Measurements from ENCODE around the gene CHRNB2.

CHRNB2 gene

GRCh38 chr1:154622503-154623039 is 55.0 kb downstream of the CHRNB2 start:
- peaks cover 64% of the 10 kb centered on the region for H4K20me1 ChIP-seq (ENCODE audit: insufficient read depth, low read length, poor library complexity, severe bottlenecking)
- H3K27me3 ChIP-seq (ENCODE audit: insufficient read depth, low read length, poor library complexity, severe bottlenecking): no peaks in the 10 kb centered on the region
- no peak overlapping the region for H2AFZ ChIP-seq (ENCODE audit: low read length)
- H3F3A ChIP-seq (ENCODE audit: low read depth): no peaks in the 10 kb centered on the region
- no peaks in the 10 kb centered on the region for H3K36me3 ChIP-seq (ENCODE audit: insufficient read depth, low read length)
- H3K9ac ChIP-seq (ENCODE audit: low read depth, low read length, poor library complexity, severe bottlenecking): no peak overlapping the region
- H3K79me2 ChIP-seq (ENCODE audit: insufficient read depth, low read length): peaks cover 94% of the 10 kb centered on the region
- H3K4me3 ChIP-seq (ENCODE audit: low read length, poor library complexity, severe bottlenecking): no peak overlapping the region
- H3K9me2 ChIP-seq (replicated peaks; ENCODE audit: low read depth, low read length): no peaks in the 10 kb centered on the region
- peak overlapping the region; percentile 21 for H3K4me2 ChIP-seq (ENCODE audit: low read depth, low read length, poor library complexity, severe bottlenecking)
- TF ChIP-seq CTCF (conservative IDR thresholded peaks at IDR 0.05; ENCODE audit: low read length) (no peak), EZH2phosphoT487 (IDR thresholded peaks at IDR 0.05; ENCODE audit: borderline replicate concordance) (no peak)
- H3K4me1 ChIP-seq (ENCODE audit: insufficient read depth, low read length, poor library complexity, severe bottlenecking): peaks cover 46% of the 10 kb centered on the region
- H3K9me3 ChIP-seq (ENCODE audit: insufficient read depth, low read depth, low read length): no peaks in the 10 kb centered on the region

GRCh38 chr1:154623358-154623757 is 55.8 kb downstream of the CHRNB2 start:
- peaks cover 92% of the 10 kb centered on the region for H3K79me2 ChIP-seq (ENCODE audit: insufficient read depth, low read length)
- H3K4me2 ChIP-seq (ENCODE audit: low read depth, low read length, poor library complexity, severe bottlenecking): peak overlapping the region; percentile 21
- no peak overlapping the region for H3K9ac ChIP-seq (ENCODE audit: low read depth, low read length, poor library complexity, severe bottlenecking)
- no peaks in the 10 kb centered on the region for H3K27me3 ChIP-seq (ENCODE audit: insufficient read depth, low read length, poor library complexity, severe bottlenecking)
- H3K4me3 ChIP-seq (ENCODE audit: low read length, poor library complexity, severe bottlenecking): no peak overlapping the region
- TF ChIP-seq EZH2phosphoT487 (IDR thresholded peaks at IDR 0.05; ENCODE audit: borderline replicate concordance) (no peak), CTCF (conservative IDR thresholded peaks at IDR 0.05; ENCODE audit: low read length) (no peak)
- no peaks in the 10 kb centered on the region for H3K36me3 ChIP-seq (ENCODE audit: insufficient read depth, low read length)
- H3F3A ChIP-seq (ENCODE audit: low read depth): no peaks in the 10 kb centered on the region
- H3K4me1 ChIP-seq (ENCODE audit: insufficient read depth, low read length, poor library complexity, severe bottlenecking): peaks cover 47% of the 10 kb centered on the region
- H2AFZ ChIP-seq (ENCODE audit: low read length): no peak overlapping the region
- H3K9me2 ChIP-seq (replicated peaks; ENCODE audit: low read depth, low read length): no peaks in the 10 kb centered on the region
- H3K9me3 ChIP-seq (ENCODE audit: insufficient read depth, low read depth, low read length): no peaks in the 10 kb centered on the region
- H4K20me1 ChIP-seq (ENCODE audit: insufficient read depth, low read length, poor library complexity, severe bottlenecking): peaks cover 60% of the 10 kb centered on the region

GRCh38 chr1:154624746-154625643 is 57.4 kb downstream of the CHRNB2 start:
- H3K4me1 ChIP-seq (ENCODE audit: insufficient read depth, low read length, poor library complexity, severe bottlenecking): peaks cover 51% of the 10 kb centered on the region
- no peak overlapping the region for H2AFZ ChIP-seq (ENCODE audit: low read length)
- peak overlapping the region; percentile 5 for H3K4me3 ChIP-seq (ENCODE audit: low read length, poor library complexity, severe bottlenecking)
- H3K9me3 ChIP-seq (ENCODE audit: insufficient read depth, low read depth, low read length): no peaks in the 10 kb centered on the region
- H3K9me2 ChIP-seq (replicated peaks; ENCODE audit: low read depth, low read length): no peaks in the 10 kb centered on the region
- peaks cover 11% of the 10 kb centered on the region; the same call in 1 of the 2 replicates for H3F3A ChIP-seq (ENCODE audit: low read depth)
- peak overlapping the region; percentile 44 for H3K4me2 ChIP-seq (ENCODE audit: low read depth, low read length, poor library complexity, severe bottlenecking)
- peaks cover 49% of the 10 kb centered on the region for H4K20me1 ChIP-seq (ENCODE audit: insufficient read depth, low read length, poor library complexity, severe bottlenecking)
- peak overlapping the region; percentile 10 for H3K9ac ChIP-seq (ENCODE audit: low read depth, low read length, poor library complexity, severe bottlenecking)
- no peaks in the 10 kb centered on the region for H3K27me3 ChIP-seq (ENCODE audit: insufficient read depth, low read length, poor library complexity, severe bottlenecking)
- peaks cover 76% of the 10 kb centered on the region for H3K79me2 ChIP-seq (ENCODE audit: insufficient read depth, low read length)
- TF ChIP-seq CTCF (conservative IDR thresholded peaks at IDR 0.05; ENCODE audit: low read length): no peak
- TF ChIP-seq EZH2phosphoT487 (IDR thresholded peaks at IDR 0.05; ENCODE audit: borderline replicate concordance): no peak
- H3K36me3 ChIP-seq (ENCODE audit: insufficient read depth, low read length): no peaks in the 10 kb centered on the region
